Trophoblast cell (in vitro differentiated cells and primary cell): ENCODE measurements around the gene KRT74.
"Not testable (repeated sequence)": the region's sequence is repeated elsewhere in the genome, so short reads cannot be mapped to it uniquely, and the experiment has no call there.

Experiments used
- DNase-seq, 2 donors: peaks; one replicate each; pipeline ENCODE4 v3.0.0-alpha.2; 2016
- H2AFZ ChIP-seq: 2 replicates; pipeline ENCODE4 v1.6.1; 2013; ENCODE audit warnings: low read length, moderate library complexity, mild to moderate bottlenecking; ENCODE audit not compliant: insufficient read depth, poor library complexity
- H2AK5ac ChIP-seq: 2 replicates; pipeline ENCODE4 v1.6.1; 2013; ENCODE audit warnings: mild to moderate bottlenecking, low read length
- H2BK120ac ChIP-seq: 2 replicates; pipeline ENCODE4 v1.6.1; 2013; ENCODE audit warnings: low read length, mild to moderate bottlenecking, moderate library complexity; ENCODE audit not compliant: insufficient read depth, poor library complexity
- H2BK12ac ChIP-seq: 2 replicates; pipeline ENCODE4 v1.6.1; 2013; ENCODE audit warnings: mild to moderate bottlenecking, low read length, moderate library complexity
- H2BK5ac ChIP-seq: 2 replicates; pipeline ENCODE4 v1.6.1; 2013; ENCODE audit warnings: low read length, low read depth, moderate library complexity, mild to moderate bottlenecking; ENCODE audit not compliant: poor library complexity
- H3K14ac ChIP-seq: 2 replicates; pipeline ENCODE4 v1.6.1; 2013; ENCODE audit warnings: mild to moderate bottlenecking, low read length
- H3K18ac ChIP-seq: 2 replicates; pipeline ENCODE4 v1.6.1; 2013; ENCODE audit warnings: mild to moderate bottlenecking, low read length
- H3K23ac ChIP-seq: 2 replicates; pipeline ENCODE4 v1.6.1; 2013; ENCODE audit warnings: low read length
- H3K27ac ChIP-seq: 2 replicates; pipeline ENCODE4 v1.5.1; 2013; ENCODE audit warnings: low read depth, mild to moderate bottlenecking, inconsistent platforms, low read length, moderate library complexity
- H3K27me3 ChIP-seq: 2 replicates; pipeline ENCODE4 v1.6.1; 2013; ENCODE audit warnings: inconsistent platforms, mild to moderate bottlenecking, low read length, moderate library complexity; ENCODE audit not compliant: insufficient read depth
- H3K36me3 ChIP-seq, 2 experiments: 1 replicate in 1 of 2; 2 replicates in 1 of 2; pipeline ENCODE4 v1.6.1; 2013; ENCODE audit warnings: low read length in 2 of 2, mild to moderate bottlenecking in 2 of 2, moderate library complexity in 1 of 2; ENCODE audit not compliant: insufficient read depth in 2 of 2, control insufficient read depth in 1 of 2
- H3K4ac ChIP-seq: 2 replicates; pipeline ENCODE4 v1.6.1; 2013; ENCODE audit warnings: low read depth, mild to moderate bottlenecking, low read length, moderate library complexity
- H3K4me1 ChIP-seq, 2 experiments: 1 replicate in 1 of 2; 2 replicates in 1 of 2; pipeline ENCODE4 v1.6.1; 2013; ENCODE audit warnings: low read length in 2 of 2, mild to moderate bottlenecking in 2 of 2, moderate library complexity in 1 of 2; ENCODE audit not compliant: insufficient read depth in 2 of 2, control insufficient read depth in 1 of 2
- H3K4me2 ChIP-seq: 2 replicates; pipeline ENCODE4 v1.6.1; 2013; ENCODE audit warnings: inconsistent platforms, mild to moderate bottlenecking, low read length, moderate library complexity
- H3K4me3 ChIP-seq: 2 replicates; pipeline ENCODE4 v1.5.1; 2013; ENCODE audit warnings: mild to moderate bottlenecking, low read depth, low read length, inconsistent platforms
- H3K79me1 ChIP-seq: one replicate; pipeline ENCODE4 v1.6.1; 2013; ENCODE audit warnings: low read length
- H3K79me2 ChIP-seq: 2 replicates; pipeline ENCODE4 v1.6.1; 2013; ENCODE audit warnings: low read length, mild to moderate bottlenecking; ENCODE audit not compliant: control insufficient read depth, insufficient read depth, poor library complexity
- H3K9ac ChIP-seq: 2 replicates; pipeline ENCODE4 v1.6.1; 2013; ENCODE audit warnings: mild to moderate bottlenecking, low read length
- H3K9me3 ChIP-seq: 2 replicates; pipeline ENCODE4 v1.6.1; 2013; ENCODE audit warnings: low read depth, mild to moderate bottlenecking, control low read depth, inconsistent platforms, low read length; ENCODE audit not compliant: insufficient read depth
- H4K12ac ChIP-seq: 2 replicates; pipeline ENCODE4 v1.6.1; 2013; ENCODE audit warnings: low read depth, mild to moderate bottlenecking, low read length, moderate library complexity
- H4K8ac ChIP-seq: 2 replicates; pipeline ENCODE4 v1.6.1; 2013; ENCODE audit warnings: low read depth, mild to moderate bottlenecking, low read length, moderate library complexity
- H4K91ac ChIP-seq: one replicate; pipeline ENCODE4 v1.6.1; 2013; ENCODE audit warnings: low read depth, mild to moderate bottlenecking, low read length, moderate library complexity
- WGBS: extraction: QIAGEN DNeasy Blood & Tissue Kit; methylation state at CpG from one replicate; pipeline ENCODE4 v1.1.7; 2013; ENCODE audit warnings: missing lambda C conversion rate; ENCODE audit not compliant: insufficient read length, insufficient coverage; ENCODE audit errors: extremely low coverage; 5-methylcytosine and 5-hydroxymethylcytosine counted together

KRT74 gene

GRCh38 chr12:52600071-52600470 is 26.4 kb upstream of the KRT74 start:
- Histone ChIP-seq H3K4me1 (no peaks in the 10 kb centered on the region), H3K14ac (no peak overlapping the region), H2BK120ac (no peak overlapping the region), H2BK12ac (no peak overlapping the region), H4K12ac (no peak overlapping the region), H3K4me3 (no peak overlapping the region), H3K4me2 (no peak overlapping the region), H2AFZ (no peak overlapping the region), H3K27me3 (no peaks in the 10 kb centered on the region), H2BK5ac (no peak overlapping the region), H2AK5ac (no peak overlapping the region), H3K9me3 (peaks cover 5% of the 10 kb centered on the region), H3K36me3 (no peaks in the 10 kb centered on the region), H3K79me2 (no peaks in the 10 kb centered on the region), H4K8ac (no peak overlapping the region), H4K91ac (no peak overlapping the region), H3K9ac (no peak overlapping the region), H3K79me1 (no peaks in the 10 kb centered on the region), H3K23ac (no peak overlapping the region), H3K18ac (no peak overlapping the region), H3K27ac (no peak overlapping the region), H3K4ac (no peak overlapping the region)
- no peak for DNase-seq
- WGBS, result no CpG with 5 or more reads among the region's 2 CpGs

GRCh38 chr12:52598966-52599365 is 25.3 kb upstream of the KRT74 start:
- H3K4me2 ChIP-seq, result no peak overlapping the region
- no peak overlapping the region for H2BK12ac ChIP-seq
- no peak overlapping the region for H4K12ac ChIP-seq
- H3K18ac ChIP-seq, result no peak overlapping the region
- no peaks in the 10 kb centered on the region for H3K4me1 ChIP-seq
- no peak overlapping the region for H3K27ac ChIP-seq
- H3K36me3 ChIP-seq, result no peaks in the 10 kb centered on the region
- no peaks in the 10 kb centered on the region for H3K79me2 ChIP-seq
- no peaks in the 10 kb centered on the region for H3K79me1 ChIP-seq
- H2BK5ac ChIP-seq, result no peak overlapping the region
- H3K4ac ChIP-seq, result no peak overlapping the region
- H4K91ac ChIP-seq, result no peak overlapping the region
- H3K9me3 ChIP-seq, result peaks cover 2% of the 10 kb centered on the region
- no peak overlapping the region for H2BK120ac ChIP-seq
- no peak overlapping the region for H3K23ac ChIP-seq
- H3K14ac ChIP-seq, result no peak overlapping the region
- no peak overlapping the region for H2AK5ac ChIP-seq
- H2AFZ ChIP-seq, result no peak overlapping the region
- H3K27me3 ChIP-seq, result no peaks in the 10 kb centered on the region
- H3K4me3 ChIP-seq, result no peak overlapping the region
- no peak overlapping the region for H4K8ac ChIP-seq
- H3K9ac ChIP-seq, result no peak overlapping the region
- no peak for DNase-seq
- no CpG with 5 or more reads among the region's 5 CpGs for WGBS

- H4K91ac ChIP-seq, H2BK120ac ChIP-seq, H3K23ac ChIP-seq, DNase-seq, H3K9me3 ChIP-seq, H4K8ac ChIP-seq, H3K27ac ChIP-seq, H2AK5ac ChIP-seq, H3K14ac ChIP-seq, H3K36me3 ChIP-seq, H3K79me1 ChIP-seq, H2BK12ac ChIP-seq, H3K9ac ChIP-seq, H3K4ac ChIP-seq, H3K79me2 ChIP-seq, H3K4me1 ChIP-seq, H3K4me3 ChIP-seq, H4K12ac ChIP-seq, H3K27me3 ChIP-seq, H3K4me2 ChIP-seq, H3K18ac ChIP-seq, H2BK5ac ChIP-seq, H2AFZ ChIP-seq: not testable (repeated sequence)
- no CpG with 5 or more reads among the region's 4 CpGs for WGBS
Observed at GRCh38 chr12:52594237-52594636, 20.6 kb upstream of the KRT74 start.

- Histone ChIP-seq H2BK12ac (no peak overlapping the region), H3K79me2 (no peaks in the 10 kb centered on the region), H3K27me3 (no peaks in the 10 kb centered on the region), H2AK5ac (no peak overlapping the region), H4K91ac (no peak overlapping the region), H3K14ac (no peak overlapping the region), H3K79me1 (no peaks in the 10 kb centered on the region), H2BK120ac (no peak overlapping the region), H3K4ac (no peak overlapping the region), H2AFZ (no peak overlapping the region), H3K23ac (no peak overlapping the region), H3K4me3 (no peak overlapping the region), H3K9ac (no peak overlapping the region), H3K4me2 (no peak overlapping the region), H3K4me1 (no peaks in the 10 kb centered on the region), H2BK5ac (no peak overlapping the region), H3K18ac (no peak overlapping the region), H4K8ac (no peak overlapping the region), H3K9me3 (peaks cover 8% of the 10 kb centered on the region), H3K27ac (no peak overlapping the region), H3K36me3 (no peaks in the 10 kb centered on the region), H4K12ac (no peak overlapping the region)
- no peak for DNase-seq
- no CpG with 5 or more reads among the region's 11 CpGs for WGBS
Observed at GRCh38 chr12:52591521-52591920, 17.9 kb upstream of the KRT74 start.
